Measurements from ENCODE around the gene SIRT7.
A peak's percentile ranks its signal among the peaks of the same experiment; 100 is the strongest.

SIRT7 gene

GRCh38 chr17:81933178-81933699 lies 15.3 kb upstream of the SIRT7 start:
- FAIRE-seq (no peak), DNase-seq (ENCODE audit: low spot score) (no peak)

- FAIRE-seq (no peak), DNase-seq (ENCODE audit: low spot score) (no peak)
These were observed 14.5 kb upstream of the SIRT7 start for GRCh38 chr17:81932333-81932983.

GRCh38 chr17:81931557-81932332 lies 13.8 kb upstream of the SIRT7 start:
- FAIRE-seq = no peak

DNA sequence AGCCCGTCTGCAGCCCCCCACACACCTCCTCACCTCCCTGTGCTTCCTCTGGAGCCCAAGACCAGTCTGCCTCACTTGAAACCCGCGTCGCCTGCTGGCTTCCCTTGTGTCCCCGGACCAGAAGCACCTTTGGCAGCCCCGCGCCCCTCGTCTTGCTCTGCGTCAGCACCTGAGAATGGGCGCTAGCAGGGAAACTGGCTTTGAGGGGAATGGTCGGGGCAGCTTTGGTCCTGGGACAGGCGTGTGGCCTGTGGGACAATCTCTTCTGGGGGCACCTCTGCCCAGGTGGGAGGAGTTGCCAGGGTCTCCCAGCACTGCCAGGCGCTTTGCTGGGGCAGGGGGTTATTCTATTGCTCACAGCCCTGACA lies 13.2 kb upstream of the SIRT7 start:
- no peak for FAIRE-seq
- DNase-seq (ENCODE audit: low spot score) = no peak

More at GRCh38 chr17:81931557-81932332, 13.8 kb upstream of the SIRT7 start:
- DNase-seq (ENCODE audit: low spot score) = no peak

- FAIRE-seq (no peak), DNase-seq (ENCODE audit: low spot score) (no peak)
These were observed 12.5 kb upstream of the SIRT7 start for GRCh38 chr17:81930142-81931125.

- FAIRE-seq = no peak
These were observed 11.5 kb upstream of the SIRT7 start for GRCh38 chr17:81929253-81930141.

GRCh38 chr17:81928544-81929252 lies 10.7 kb upstream of the SIRT7 start:
- DNase-seq (ENCODE audit: low spot score) (peak; percentile 52), FAIRE-seq (peak; percentile 87)

More at GRCh38 chr17:81929253-81930141, 11.5 kb upstream of the SIRT7 start:
- no peak for DNase-seq (ENCODE audit: low spot score)

DNA sequence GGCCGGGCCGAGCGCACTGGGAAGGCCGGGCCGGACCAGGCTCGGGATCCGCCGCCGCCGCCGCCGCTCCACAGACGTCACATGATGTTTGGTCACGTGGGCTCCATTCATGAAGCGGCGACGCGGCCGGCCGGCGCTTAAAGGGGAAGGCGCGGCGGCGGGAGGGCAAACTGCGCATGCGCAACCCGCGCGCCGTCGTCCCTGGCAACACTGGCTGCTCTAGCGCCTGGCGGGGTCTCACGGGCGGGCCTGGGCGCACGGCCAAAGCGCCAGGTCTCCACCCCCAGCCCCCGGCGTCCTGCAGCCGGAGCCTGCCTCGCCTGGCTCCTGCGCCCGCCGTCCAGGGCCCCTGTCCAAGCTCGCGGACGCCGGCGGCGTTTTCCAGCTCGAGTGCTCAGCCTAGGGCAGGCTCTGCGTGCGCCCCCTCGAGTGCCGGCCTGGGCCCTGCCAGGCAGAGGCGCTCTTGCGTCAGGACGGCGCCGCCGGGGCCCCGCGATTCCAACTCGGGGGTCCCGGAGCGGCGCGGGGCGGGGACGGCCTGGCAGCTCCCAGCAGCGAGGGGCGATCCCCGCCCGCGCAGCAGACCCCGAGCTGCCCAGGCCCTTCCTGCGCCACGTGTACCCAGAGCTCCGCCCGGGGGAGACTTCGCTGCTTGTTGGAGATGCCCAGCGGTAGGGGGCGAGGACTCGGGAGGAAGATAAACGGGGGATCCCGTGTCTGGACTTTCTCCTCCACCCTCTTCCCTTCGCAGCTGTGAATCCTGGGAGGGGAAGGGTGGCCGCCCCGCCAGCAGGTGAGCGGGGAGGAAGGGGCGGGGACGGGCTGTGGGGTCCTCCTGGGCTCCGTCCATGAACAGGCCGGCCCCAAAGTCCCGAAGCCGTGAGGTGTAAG lies 9.9 kb upstream of the SIRT7 start, which contains the start of gene MAFG:
Gene MAFG, minus strand, starts transcription at position 83 of the 891 bp plus-strand sequence. CDS start 4,550 bp downstream, outside the sequence.
- DNase-seq (ENCODE audit: low spot score) = peak; percentile 99

DNA sequence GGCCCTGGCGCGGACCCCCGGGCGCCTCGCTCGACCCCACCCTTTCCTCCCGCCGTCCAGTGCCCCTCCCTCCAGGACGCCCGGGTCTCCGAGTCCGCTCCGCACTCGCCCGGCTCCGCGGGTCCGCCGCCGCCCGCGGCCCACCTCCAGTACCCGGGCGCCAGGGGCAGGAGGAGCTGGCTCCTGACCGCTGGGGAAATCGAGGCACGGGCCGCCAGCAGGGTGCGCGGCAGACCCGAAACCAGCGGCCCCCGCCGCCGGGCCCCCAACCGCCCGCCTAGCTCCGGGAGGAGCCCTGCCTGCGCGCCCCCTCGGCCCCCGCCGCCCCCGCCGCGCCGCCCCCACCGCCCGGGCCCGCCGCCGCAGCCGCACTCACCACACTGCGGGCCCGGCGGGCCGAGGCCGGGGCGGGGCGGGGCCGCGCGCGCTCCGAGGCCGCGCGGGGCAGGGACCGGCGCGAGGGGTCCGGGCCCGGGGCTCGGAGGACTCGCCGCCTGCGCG lies 9.2 kb upstream of the SIRT7 start:
- FAIRE-seq = no peak
- no peak for DNase-seq (ENCODE audit: low spot score)

More for the DNA sequence above, 9.9 kb upstream of the SIRT7 start, which contains the start of gene MAFG:
- peak; percentile 91 for FAIRE-seq

GRCh38 chr17:81926451-81927151 lies 8.6 kb upstream of the SIRT7 start:
- DNase-seq (ENCODE audit: low spot score) = peak; percentile 69
- peak; percentile 76 for FAIRE-seq

GRCh38 chr17:81925860-81926450 lies 8.0 kb upstream of the SIRT7 start:
- DNase-seq (ENCODE audit: low spot score) = no peak
- FAIRE-seq = peak; percentile 79

DNA sequence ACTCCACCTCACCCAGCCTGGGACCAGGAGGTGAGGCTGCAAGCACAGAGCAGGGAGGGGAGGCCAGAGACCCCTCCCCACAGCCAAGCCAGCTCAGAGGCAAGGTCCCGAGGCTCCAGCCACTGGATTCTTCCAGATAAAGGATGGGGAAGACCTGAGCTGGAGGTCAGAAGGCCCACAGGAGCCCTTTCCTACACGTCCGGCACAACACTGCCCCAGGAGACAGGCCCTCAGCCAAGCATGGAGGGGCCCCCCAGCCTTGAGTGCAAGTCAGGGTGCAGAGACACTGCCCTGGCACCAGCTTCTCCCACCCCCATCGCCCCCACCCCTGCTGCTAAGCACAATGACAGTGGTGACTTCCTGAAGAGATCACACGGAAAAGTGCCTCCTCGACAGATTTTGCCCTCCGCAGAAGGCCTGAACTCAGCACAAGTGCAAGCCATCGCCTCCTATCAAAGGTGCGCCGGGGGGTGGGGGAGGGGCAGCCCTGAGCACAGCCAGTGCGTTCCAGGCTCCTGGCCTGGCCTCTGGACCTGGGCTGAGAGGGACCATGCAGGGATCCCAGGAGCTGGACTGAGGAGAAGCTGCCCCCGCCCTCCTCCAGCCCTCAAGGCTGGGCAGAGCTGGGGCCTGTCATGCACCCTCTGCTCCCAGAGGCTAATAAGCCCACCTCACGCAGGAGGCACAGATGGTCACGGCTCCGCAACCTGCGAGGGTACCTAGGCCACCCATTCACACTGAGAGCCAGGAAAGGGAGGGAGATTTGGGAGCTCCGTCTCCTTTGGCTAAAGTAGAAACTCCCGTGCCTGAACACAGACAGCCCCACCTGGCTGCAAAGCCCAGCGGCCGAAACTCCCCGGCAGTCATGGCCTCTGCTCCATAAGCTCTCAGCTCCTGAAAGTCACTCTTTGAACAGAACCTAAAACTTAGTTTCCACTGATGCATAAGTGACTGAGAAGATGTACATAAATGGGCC lies 6.9 kb upstream of the SIRT7 start:
- FAIRE-seq = peak; percentile 55
- no peak for DNase-seq (ENCODE audit: low spot score)

DNA sequence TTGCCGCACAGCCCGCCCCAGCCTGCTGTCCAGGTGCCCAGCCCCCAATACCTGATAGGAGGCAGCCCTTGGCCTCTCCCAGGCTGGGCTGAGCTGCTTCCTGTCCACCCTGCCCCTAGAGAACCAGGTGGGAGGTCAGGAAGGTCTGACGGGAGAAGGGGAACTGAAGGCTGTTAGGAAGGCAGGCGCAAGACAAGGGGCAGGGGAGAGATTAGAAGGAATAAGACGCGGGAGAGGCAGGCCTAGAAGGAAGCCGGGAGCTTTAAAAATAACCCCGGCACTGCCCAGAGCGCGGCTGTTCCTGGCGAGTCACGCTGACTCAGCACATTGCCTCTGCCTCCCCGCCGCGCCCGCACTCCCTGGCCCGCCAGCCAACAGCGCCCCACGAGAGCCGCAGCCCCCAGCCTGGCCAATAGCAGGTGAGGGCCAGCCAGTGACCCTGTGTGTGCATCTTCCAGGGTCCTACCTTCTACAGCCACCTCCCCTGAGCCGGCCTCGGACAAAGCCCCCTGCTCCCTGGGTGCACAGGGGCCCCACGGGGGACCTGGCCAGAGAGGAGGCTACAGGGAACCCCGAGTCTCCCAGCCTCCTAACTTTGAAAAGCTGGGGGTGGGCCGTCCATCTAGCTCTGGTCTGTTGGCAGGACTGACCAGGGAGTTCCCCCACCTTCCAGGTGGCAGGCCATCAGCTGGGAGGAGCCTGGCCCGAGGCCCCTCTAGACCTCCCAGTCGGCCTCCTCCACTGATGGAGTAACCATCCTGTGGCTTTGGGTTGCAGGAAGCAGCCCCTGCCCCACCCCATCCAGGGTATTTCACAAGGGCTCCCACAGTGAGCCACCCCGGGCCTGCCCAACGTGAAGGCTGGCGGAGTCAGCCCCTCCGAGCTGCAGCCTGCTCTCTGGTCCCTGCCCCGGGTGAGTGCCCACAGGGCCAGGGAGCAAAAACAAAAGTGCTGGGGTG lies 5.6 kb upstream of the SIRT7 start:
- DNase-seq (ENCODE audit: low spot score) = peak; percentile 79
- FAIRE-seq = peak; percentile 73

GRCh38 chr17:81922566-81923301 lies 4.8 kb upstream of the SIRT7 start:
- DNase-seq (ENCODE audit: low spot score) = no peak
- FAIRE-seq = peak; percentile 55
